HAP-1 (cell line): ENCODE results near the gene IFITM10.

Experiments used
- DNase-seq, 2 experiments: peaks; one replicate each; pipeline ENCODE4 v3.0.0-alpha.2; 2016 to 2020; ENCODE audit warnings: low spot score in 2 of 2
- H3K27me3 ChIP-seq: fragments of 250-450 bp; sonication (Bioruptor Pico); 2 replicates; pipeline ENCODE4 v1.5.1; 2020; ENCODE audit warnings: low read depth, mild to moderate bottlenecking, moderate library complexity
- H3K36me3 ChIP-seq: fragments of 250-450 bp; sonication (Bioruptor Pico); replicated peaks from 2 replicates; pipeline ENCODE4 v1.5.1; 2020; ENCODE audit warnings: mild to moderate bottlenecking
- H3K4me1 ChIP-seq: fragments of 250-450 bp; sonication (Bioruptor Pico); 2 replicates; pipeline ENCODE4 v1.5.1; 2020; ENCODE audit warnings: mild to moderate bottlenecking
- H3K4me3 ChIP-seq: fragments of 250-450 bp; sonication (Bioruptor Pico); 2 replicates; pipeline ENCODE4 v1.5.1; 2020; ENCODE audit warnings: mild to moderate bottlenecking, moderate library complexity
- H3K9me3 ChIP-seq: fragments of 250-450 bp; sonication (Bioruptor Pico); 2 replicates; pipeline ENCODE4 v1.5.1; 2020; ENCODE audit warnings: mild to moderate bottlenecking, moderate library complexity
- in situ Hi-C: fragments of 300-500 bp; cut with MboI; formaldehyde crosslinking; loops from 3 replicates; pipeline ENCODE4 v1.14.3; 2020; ENCODE audit warnings: low sequenced_read_pairs, inconsistent platforms, mixed read lengths

Gene IFITM10

GRCh38 chr11:1701091-1701807 is 49.1 kb downstream of the IFITM10 start:
- Histone ChIP-seq H3K27me3 (no peaks in the 10 kb centered on the region), H3K9me3 (no peaks in the 10 kb centered on the region), H3K4me1 (no peaks in the 10 kb centered on the region), H3K4me3 (no peak overlapping the region), H3K36me3 (no peaks in the 10 kb centered on the region)
- in situ Hi-C loops, result no loop called here
- DNase-seq, result no peak

- Histone ChIP-seq H3K4me1 (no peaks in the 10 kb centered on the region), H3K9me3 (no peaks in the 10 kb centered on the region), H3K27me3 (no peaks in the 10 kb centered on the region), H3K4me3 (no peak overlapping the region), H3K36me3 (no peaks in the 10 kb centered on the region)
- in situ Hi-C loops, result loop anchor here (5.0 kb wide), 1 partner anchor 123 kb away; no protein-coding TSS in a partner anchor
- DNase-seq, result no peak
These were observed 50.6 kb downstream of the IFITM10 start for GRCh38 chr11:1699771-1700170.

- H3K4me1 ChIP-seq, result peaks cover 8% of the 10 kb centered on the region
- H3K9me3 ChIP-seq, result no peaks in the 10 kb centered on the region
- no peaks in the 10 kb centered on the region for H3K36me3 ChIP-seq
- no peaks in the 10 kb centered on the region for H3K27me3 ChIP-seq
- in situ Hi-C loops, result loop anchor here (5.0 kb wide), 1 partner anchor 125 kb away; no protein-coding TSS in a partner anchor
- DNase-seq, result no peak
- H3K4me3 ChIP-seq, result no peak within 1 kb of the TSS
These were observed 53.5 kb downstream of the IFITM10 start, which contains the start of gene KRTAP5-6 for GRCh38 chr11:1696608-1697570. KRTAP5-6 (plus strand) TSS chr11:1697195; CDS start chr11:1697246, 51 bp downstream.

- DNase-seq, result no peak
- Histone ChIP-seq H3K27me3 (no peaks in the 10 kb centered on the region), H3K4me3 (no peak overlapping the region), H3K36me3 (no peaks in the 10 kb centered on the region), H3K4me1 (peaks cover 8% of the 10 kb centered on the region), H3K9me3 (no peaks in the 10 kb centered on the region)
- in situ Hi-C loops, result loop anchor here (5.0 kb wide), 1 partner anchor 127 kb away; no protein-coding TSS in a partner anchor
These were observed 54.8 kb downstream of the IFITM10 start for GRCh38 chr11:1695548-1696108.

GRCh38 chr11:1694846-1695547 is 55.4 kb downstream of the IFITM10 start:
- no peak for DNase-seq
- in situ Hi-C loops, result loop anchor here (5.0 kb wide), 1 partner anchor 127 kb away; no protein-coding TSS in a partner anchor
- Histone ChIP-seq H3K36me3 (no peaks in the 10 kb centered on the region), H3K4me1 (peaks cover 8% of the 10 kb centered on the region), H3K4me3 (no peak overlapping the region), H3K9me3 (no peaks in the 10 kb centered on the region), H3K27me3 (no peaks in the 10 kb centered on the region)

GRCh38 chr11:1694064-1694845 is 56.1 kb downstream of the IFITM10 start:
- in situ Hi-C loops, result no loop called here

GRCh38 chr11:1693327-1694063 is 56.9 kb downstream of the IFITM10 start:
- peaks cover 8% of the 10 kb centered on the region for H3K4me1 ChIP-seq
- in situ Hi-C loops, result no loop called here
- no peaks in the 10 kb centered on the region for H3K9me3 ChIP-seq
- DNase-seq, result peak; percentile 66 to 93
- H3K27me3 ChIP-seq, result no peaks in the 10 kb centered on the region; the same call in 1 of the 2 replicates
- peak overlapping the region; percentile 38 for H3K4me3 ChIP-seq
- H3K36me3 ChIP-seq, result no peaks in the 10 kb centered on the region

More at GRCh38 chr11:1694064-1694845, 56.1 kb downstream of the IFITM10 start:
- Histone ChIP-seq H3K4me1 (peaks cover 8% of the 10 kb centered on the region), H3K36me3 (no peaks in the 10 kb centered on the region), H3K9me3 (no peaks in the 10 kb centered on the region), H3K27me3 (no peaks in the 10 kb centered on the region; the same call in 1 of the 2 replicates), H3K4me3 (peak overlapping the region; percentile 38)
- peak; percentile 65 to 92 for DNase-seq

- no peak overlapping the region for H3K4me3 ChIP-seq
- no peaks in the 10 kb centered on the region for H3K36me3 ChIP-seq
- no peaks in the 10 kb centered on the region; the same call in 1 of the 2 replicates for H3K27me3 ChIP-seq
- H3K9me3 ChIP-seq, result no peaks in the 10 kb centered on the region
- H3K4me1 ChIP-seq, result peaks cover 8% of the 10 kb centered on the region
- in situ Hi-C loops, result no loop called here
- DNase-seq, result no peak
These were observed 57.6 kb downstream of the IFITM10 start for GRCh38 chr11:1692708-1693326.

- no peak overlapping the region for H3K4me3 ChIP-seq
- no peak for DNase-seq
- no peaks in the 10 kb centered on the region; the same call in 1 of the 2 replicates for H3K27me3 ChIP-seq
- H3K9me3 ChIP-seq, result no peaks in the 10 kb centered on the region
- in situ Hi-C loops, result no loop called here
- no peaks in the 10 kb centered on the region for H3K36me3 ChIP-seq
- H3K4me1 ChIP-seq, result peaks cover 8% of the 10 kb centered on the region
These were observed 58.3 kb downstream of the IFITM10 start for GRCh38 chr11:1691878-1692707.

- H3K36me3 ChIP-seq, result no peaks in the 10 kb centered on the region
- H3K27me3 ChIP-seq, result no peaks in the 10 kb centered on the region; the same call in 1 of the 2 replicates
- in situ Hi-C loops, result no loop called here
- no peaks in the 10 kb centered on the region for H3K9me3 ChIP-seq
- peaks cover 8% of the 10 kb centered on the region for H3K4me1 ChIP-seq
- DNase-seq, result no peak
- H3K4me3 ChIP-seq, result no peak overlapping the region
These were observed 59.1 kb downstream of the IFITM10 start for GRCh38 chr11:1691026-1691877.
